DOHH2 (cell line): ENCODE measurements around the gene FBXL17.

ENCODE experiments used
- H3F3A ChIP-seq: fragments of 200-600 bp; sonication (generic), shearing (Covaris generic); 2 replicates; pipeline ENCODE4 v1.6.0; 2016; ENCODE audit warnings: antibody characterized with exemption, mild to moderate bottlenecking; ENCODE audit not compliant: control insufficient read depth, insufficient read depth
- H3K27ac ChIP-seq: fragments of 200-600 bp; sonication (generic); 2 replicates; pipeline ENCODE4 v1.5.1; 2014; ENCODE audit warnings: low read depth, mild to moderate bottlenecking, low read length, moderate library complexity
- H3K27me3 ChIP-seq: fragments of 200-600 bp; sonication (generic); 2 replicates; pipeline ENCODE4 v1.6.1; 2014; ENCODE audit warnings: mild to moderate bottlenecking, low read length, mixed read lengths; ENCODE audit not compliant: control insufficient read depth
- H3K36me3 ChIP-seq: fragments of 200-600 bp; sonication (generic); 2 replicates; pipeline ENCODE4 v1.6.1; 2014; ENCODE audit warnings: mild to moderate bottlenecking, low read length, moderate library complexity, mixed read lengths; ENCODE audit not compliant: control insufficient read depth
- H3K4me1 ChIP-seq: fragments of 200-600 bp; sonication (generic); 2 replicates; pipeline ENCODE4 v1.6.1; 2014; ENCODE audit warnings: mild to moderate bottlenecking, low read length, mixed read lengths; ENCODE audit not compliant: control insufficient read depth
- H3K4me2 ChIP-seq: fragments of 200-600 bp; sonication (generic); 2 replicates; pipeline ENCODE4 v1.6.0; 2014; ENCODE audit warnings: mild to moderate bottlenecking, low read length, moderate library complexity
- H3K4me3 ChIP-seq: fragments of 200-600 bp; sonication (generic); 2 replicates; pipeline ENCODE4 v1.5.1; 2014; ENCODE audit warnings: mild to moderate bottlenecking, low read length, mixed read lengths
- H3K79me2 ChIP-seq: fragments of 200-600 bp; sonication (generic); 2 replicates; pipeline ENCODE4 v1.6.1; 2014; ENCODE audit warnings: mild to moderate bottlenecking, low read length, mixed read lengths; ENCODE audit not compliant: control insufficient read depth
- H3K9me2 ChIP-seq: fragments of 200-600 bp; sonication (generic); replicated peaks from 2 replicates; pipeline ENCODE4 v1.6.1; 2014; ENCODE audit warnings: mild to moderate bottlenecking, low read length, mixed read lengths; ENCODE audit not compliant: control insufficient read depth
- H3K9me3 ChIP-seq: fragments of 200-600 bp; sonication (generic); 2 replicates; pipeline ENCODE4 v1.6.1; 2014; ENCODE audit warnings: antibody characterized with exemption, low read length, mixed read lengths; ENCODE audit not compliant: control insufficient read depth, insufficient read depth
- H4K20me1 ChIP-seq: fragments of 200-600 bp; sonication (generic); 2 replicates; pipeline ENCODE4 v1.6.0; 2014; ENCODE audit warnings: low read depth, mild to moderate bottlenecking, antibody characterized with exemption, low read length, moderate library complexity; ENCODE audit not compliant: control insufficient read depth, insufficient read depth
- EZH2phosphoT487 ChIP-seq: fragments of 200-600 bp; sonication (generic); IDR thresholded peaks from 2 replicates; pipeline ENCODE4 v1.6.1; 2017; ENCODE audit warnings: borderline replicate concordance, mild to moderate bottlenecking, antibody characterized with exemption, low read length, moderate library complexity, mixed read lengths
- TF ChIP-seq, protein P1 (sequence below): fragments of 200-600 bp; sonication (generic); IDR thresholded peaks from one replicate; pipeline ENCODE4 v1.5.1; 2014; ENCODE audit warnings: antibody characterized with exemption, mild to moderate bottlenecking, low read depth, low read length; ENCODE audit not compliant: poor library complexity, severe bottlenecking

The FBXL17 gene

GRCh38 chr5:108315829-108316228, 66.1 kb downstream of the FBXL17 start:
- Histone ChIP-seq H3K4me2 (no peak overlapping the region), H3K4me3 (no peak overlapping the region), H3K36me3 (no peaks in the 10 kb centered on the region), H3K4me1 (no peaks in the 10 kb centered on the region), H3K9me2 (no peaks in the 10 kb centered on the region), H3F3A (no peaks in the 10 kb centered on the region), H3K27ac (no peak overlapping the region), H3K79me2 (no peaks in the 10 kb centered on the region), H3K9me3 (no peaks in the 10 kb centered on the region), H4K20me1 (no peaks in the 10 kb centered on the region), H3K27me3 (no peaks in the 10 kb centered on the region)
- TF ChIP-seq EZH2phosphoT487, result no peak
- TF ChIP-seq, protein P1, sequence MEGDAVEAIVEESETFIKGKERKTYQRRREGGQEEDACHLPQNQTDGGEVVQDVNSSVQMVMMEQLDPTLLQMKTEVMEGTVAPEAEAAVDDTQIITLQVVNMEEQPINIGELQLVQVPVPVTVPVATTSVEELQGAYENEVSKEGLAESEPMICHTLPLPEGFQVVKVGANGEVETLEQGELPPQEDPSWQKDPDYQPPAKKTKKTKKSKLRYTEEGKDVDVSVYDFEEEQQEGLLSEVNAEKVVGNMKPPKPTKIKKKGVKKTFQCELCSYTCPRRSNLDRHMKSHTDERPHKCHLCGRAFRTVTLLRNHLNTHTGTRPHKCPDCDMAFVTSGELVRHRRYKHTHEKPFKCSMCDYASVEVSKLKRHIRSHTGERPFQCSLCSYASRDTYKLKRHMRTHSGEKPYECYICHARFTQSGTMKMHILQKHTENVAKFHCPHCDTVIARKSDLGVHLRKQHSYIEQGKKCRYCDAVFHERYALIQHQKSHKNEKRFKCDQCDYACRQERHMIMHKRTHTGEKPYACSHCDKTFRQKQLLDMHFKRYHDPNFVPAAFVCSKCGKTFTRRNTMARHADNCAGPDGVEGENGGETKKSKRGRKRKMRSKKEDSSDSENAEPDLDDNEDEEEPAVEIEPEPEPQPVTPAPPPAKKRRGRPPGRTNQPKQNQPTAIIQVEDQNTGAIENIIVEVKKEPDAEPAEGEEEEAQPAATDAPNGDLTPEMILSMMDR, result no peak

GRCh38 chr5:108312258-108312657, 69.6 kb downstream of the FBXL17 start:
- no peaks in the 10 kb centered on the region for H3K79me2 ChIP-seq

GRCh38 chr5:108311682-108312081, 70.2 kb downstream of the FBXL17 start:
- Histone ChIP-seq H4K20me1 (no peaks in the 10 kb centered on the region), H3F3A (no peaks in the 10 kb centered on the region), H3K4me3 (no peak overlapping the region), H3K9me3 (no peaks in the 10 kb centered on the region), H3K36me3 (no peaks in the 10 kb centered on the region), H3K9me2 (no peaks in the 10 kb centered on the region), H3K4me2 (no peak overlapping the region), H3K79me2 (no peaks in the 10 kb centered on the region), H3K27me3 (no peaks in the 10 kb centered on the region), H3K27ac (no peak overlapping the region), H3K4me1 (no peaks in the 10 kb centered on the region)
- no peak for TF ChIP-seq EZH2phosphoT487
- TF ChIP-seq, protein P1, result no peak

More at GRCh38 chr5:108312258-108312657, 69.6 kb downstream of the FBXL17 start:
- H3K4me2 ChIP-seq, result no peak overlapping the region
- H4K20me1 ChIP-seq, result no peaks in the 10 kb centered on the region
- TF ChIP-seq, protein P1, result no peak
- H3K4me3 ChIP-seq, result no peak overlapping the region
- H3K4me1 ChIP-seq, result no peaks in the 10 kb centered on the region
- H3K27ac ChIP-seq, result no peak overlapping the region
- no peaks in the 10 kb centered on the region for H3K9me2 ChIP-seq
- H3F3A ChIP-seq, result no peaks in the 10 kb centered on the region
- no peaks in the 10 kb centered on the region for H3K36me3 ChIP-seq
- H3K27me3 ChIP-seq, result no peaks in the 10 kb centered on the region
- no peaks in the 10 kb centered on the region for H3K9me3 ChIP-seq

DNA sequence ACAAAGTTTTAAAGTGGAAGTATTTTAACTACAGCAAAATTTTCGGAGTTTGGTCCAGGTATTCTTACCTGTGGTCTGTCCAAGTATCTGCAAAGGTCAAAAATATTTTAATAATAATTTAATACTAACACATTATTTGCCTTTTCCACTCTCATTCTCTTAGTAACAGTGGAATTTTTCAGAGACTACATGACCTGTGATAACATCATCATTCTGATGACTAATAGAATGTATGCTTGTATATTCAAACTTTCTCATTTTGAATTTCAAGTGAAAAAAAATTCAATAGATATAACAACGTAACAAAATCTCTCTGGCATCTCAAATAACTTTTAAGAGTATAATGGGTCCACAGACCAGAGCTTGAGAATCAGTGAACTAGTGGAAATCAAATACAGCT, 78.3 kb downstream of the FBXL17 start:
- Histone ChIP-seq H3K27me3 (no peaks in the 10 kb centered on the region), H3K36me3 (no peaks in the 10 kb centered on the region), H3K4me3 (no peak overlapping the region), H4K20me1 (no peaks in the 10 kb centered on the region), H3K27ac (no peak overlapping the region), H3K79me2 (no peaks in the 10 kb centered on the region), H3K9me3 (no peaks in the 10 kb centered on the region), H3K4me1 (no peaks in the 10 kb centered on the region), H3F3A (no peaks in the 10 kb centered on the region), H3K9me2 (no peaks in the 10 kb centered on the region), H3K4me2 (no peak overlapping the region)
- no peak for TF ChIP-seq EZH2phosphoT487
- TF ChIP-seq, protein P1, result no peak
